IgD-negative memory B cell (primary cell): ENCODE results near the gene VAMP2. TPM values are rescaled to one million over a fixed set of nuclear protein-coding genes. Genes with fewer than 3 reads are reported as not detected.

ENCODE experiments used
- H3K27ac Mint-ChIP-seq, 3 donors: one replicate each; pipeline ENCODE4 v1.8.0; 2020 to 2022; ENCODE audit warnings: mild to moderate bottlenecking in 3 of 3, mixed read lengths in 3 of 3, moderate library complexity in 1 of 3
- H3K27me3 Mint-ChIP-seq: one replicate; pipeline ENCODE4 v1.8.0; 2021; ENCODE audit warnings: mixed read lengths
- H3K36me3 Mint-ChIP-seq: one replicate; pipeline ENCODE4 v1.8.0; 2020; ENCODE audit warnings: mild to moderate bottlenecking, mixed read lengths
- H3K4me1 Mint-ChIP-seq, 3 donors: one replicate each; pipeline ENCODE4 v1.8.0; 2020 to 2022; ENCODE audit warnings: mixed read lengths in 3 of 3, mild to moderate bottlenecking in 1 of 3
- H3K4me3 Mint-ChIP-seq, 4 donors: one replicate each; pipeline ENCODE4 v1.8.0; 2020 to 2022; ENCODE audit warnings: mild to moderate bottlenecking in 4 of 4, mixed read lengths in 4 of 4, moderate library complexity in 3 of 4
- H3K9me3 Mint-ChIP-seq, 3 donors: one replicate each; pipeline ENCODE4 v1.8.0; 2020 to 2021; ENCODE audit warnings: mixed read lengths in 3 of 3, mild to moderate bottlenecking in 1 of 3
- polyA plus RNA-seq: library from polyadenylated mRNA; unstranded; fragments of 300-500 nt; fragmentation: Illumina TruSeq; gene quantifications from one replicate; pipeline ENCODE4 v1.2.3, GENCODE V29; 2021

Gene VAMP2
- polyA plus RNA-seq, 1 donor from 2014 or later = 83.7 TPM

GRCh38 chr17:8131844-8132441 is 30.8 kb downstream of the VAMP2 start:
- Mint-ChIP-seq H3K27me3 (peaks cover 8% of the 10 kb centered on the region), H3K4me1 (peaks cover 4 to 6% (median 5%) of the 10 kb centered on the region in 3 donors), H3K27ac (peak overlapping the region in 1 of 3 donors; percentile 61), H3K4me3 (peak overlapping the region in 2 of 4 donors; percentile 24 to 39), H3K36me3 (no peaks in the 10 kb centered on the region), H3K9me3 (no peaks in the 10 kb centered on the region)

- no peaks in the 10 kb centered on the region for H3K36me3 Mint-ChIP-seq
These were observed 34.5 kb downstream of the VAMP2 start for GRCh38 chr17:8128125-8128784.

GRCh38 chr17:8126491-8127066 is 36.2 kb downstream of the VAMP2 start:
- peaks cover 29 to 31% (median 31%) of the 10 kb centered on the region in 3 donors for H3K4me1 Mint-ChIP-seq

More at GRCh38 chr17:8128125-8128784, 34.5 kb downstream of the VAMP2 start:
- H3K27ac Mint-ChIP-seq = peak overlapping the region in 1 of 3 donors; percentile 67
- H3K9me3 Mint-ChIP-seq = no peaks in the 10 kb centered on the region
- peak overlapping the region in 2 of 4 donors; percentile 17 to 41 for H3K4me3 Mint-ChIP-seq
- H3K4me1 Mint-ChIP-seq = peaks cover 25 to 27% (median 25%) of the 10 kb centered on the region in 3 donors
- H3K27me3 Mint-ChIP-seq = peaks cover 27% of the 10 kb centered on the region

GRCh38 chr17:8125947-8126490 is 36.7 kb downstream of the VAMP2 start:
- Mint-ChIP-seq H3K27ac (peak overlapping the region; percentile 89 to 99 (median 97)), H3K27me3 (peaks cover 37% of the 10 kb centered on the region), H3K9me3 (no peaks in the 10 kb centered on the region), H3K4me1 (peaks cover 31 to 33% (median 32%) of the 10 kb centered on the region in 3 donors), H3K4me3 (peak overlapping the region; percentile 92 to 98 (median 94)), H3K36me3 (no peaks in the 10 kb centered on the region)

More at GRCh38 chr17:8126491-8127066, 36.2 kb downstream of the VAMP2 start:
- no peaks in the 10 kb centered on the region for H3K36me3 Mint-ChIP-seq
- H3K4me3 Mint-ChIP-seq = peak overlapping the region; percentile 92 to 98 (median 95)
- H3K27me3 Mint-ChIP-seq = peaks cover 37% of the 10 kb centered on the region
- H3K27ac Mint-ChIP-seq = peak overlapping the region; percentile 89 to 99 (median 97)
- H3K9me3 Mint-ChIP-seq = no peaks in the 10 kb centered on the region

GRCh38 chr17:8125154-8125946 is 37.4 kb downstream of the VAMP2 start:
- Mint-ChIP-seq H3K4me3 (peak overlapping the region; percentile 92 to 98 (median 94)), H3K4me1 (peaks cover 34 to 38% (median 38%) of the 10 kb centered on the region in 3 donors), H3K36me3 (no peaks in the 10 kb centered on the region), H3K27ac (peak overlapping the region; percentile 89 to 99 (median 97)), H3K9me3 (no peaks in the 10 kb centered on the region), H3K27me3 (peaks cover 39% of the 10 kb centered on the region)

- Mint-ChIP-seq H3K36me3 (no peaks in the 10 kb centered on the region), H3K9me3 (peaks cover 0 to under 1% (median 0%) of the 10 kb centered on the region in 3 donors), H3K27me3 (peaks cover 38% of the 10 kb centered on the region), H3K4me1 (peaks cover 40 to 46% (median 45%) of the 10 kb centered on the region in 3 donors), H3K4me3 (peak overlapping the region; percentile 92 to 98 (median 93)), H3K27ac (peak overlapping the region; percentile 89 to 99 (median 97))
These were observed 38.2 kb downstream of the VAMP2 start for GRCh38 chr17:8124350-8125153.

- H3K4me1 Mint-ChIP-seq = peaks cover 45 to 53% (median 48%) of the 10 kb centered on the region in 3 donors
These were observed 38.9 kb downstream of the VAMP2 start, which contains the start of gene HES7 for GRCh38 chr17:8123695-8124349. Gene HES7 (minus strand): TSS chr17:8124106. CDS start chr17:8124084, 22 bp downstream.

GRCh38 chr17:8122924-8123694 is 39.6 kb downstream of the VAMP2 start:
- Mint-ChIP-seq H3K27ac (peak overlapping the region; percentile 29 to 90 (median 89)), H3K4me3 (peak overlapping the region; percentile 92 to 98 (median 93)), H3K36me3 (peaks cover 2% of the 10 kb centered on the region), H3K27me3 (peaks cover 43% of the 10 kb centered on the region), H3K4me1 (peaks cover 51 to 57% (median 54%) of the 10 kb centered on the region in 3 donors), H3K9me3 (peaks cover 0 to 5% (median 0%) of the 10 kb centered on the region in 3 donors)

More at GRCh38 chr17:8123695-8124349, 38.9 kb downstream of the VAMP2 start, which contains the start of gene HES7:
- H3K36me3 Mint-ChIP-seq = peaks cover 1% of the 10 kb centered on the region
- H3K9me3 Mint-ChIP-seq = peaks cover 0 to 5% (median 0%) of the 10 kb centered on the region in 3 donors
- H3K27me3 Mint-ChIP-seq = peaks cover 40% of the 10 kb centered on the region
- peak within 1 kb of the TSS; percentile 89 to 99 (median 97) for H3K27ac Mint-ChIP-seq
- H3K4me3 Mint-ChIP-seq = peak within 1 kb of the TSS; percentile 92 to 98 (median 93)

- peaks cover 54 to 59% (median 57%) of the 10 kb centered on the region in 3 donors for H3K4me1 Mint-ChIP-seq
- H3K4me3 Mint-ChIP-seq = peak overlapping the region; percentile 92 to 98 (median 93)
- H3K9me3 Mint-ChIP-seq = peaks cover 0 to 5% (median 0%) of the 10 kb centered on the region in 3 donors
- peak overlapping the region in 2 of 3 donors; percentile 73 to 89 for H3K27ac Mint-ChIP-seq
- H3K27me3 Mint-ChIP-seq = peaks cover 46% of the 10 kb centered on the region
- peaks cover 2% of the 10 kb centered on the region for H3K36me3 Mint-ChIP-seq
These were observed 40.3 kb downstream of the VAMP2 start for GRCh38 chr17:8122422-8122923.

GRCh38 chr17:8121681-8122421 is 40.9 kb downstream of the VAMP2 start:
- peak overlapping the region in 1 of 3 donors; percentile 100 for H3K27ac Mint-ChIP-seq

GRCh38 chr17:8121407-8121680 is 41.4 kb downstream of the VAMP2 start:
- H3K9me3 Mint-ChIP-seq = peaks cover 0 to 5% (median 0%) of the 10 kb centered on the region in 3 donors
- peak overlapping the region in 2 of 3 donors; percentile 100 for H3K27ac Mint-ChIP-seq
- H3K36me3 Mint-ChIP-seq = peaks cover 2% of the 10 kb centered on the region
- H3K27me3 Mint-ChIP-seq = peaks cover 43% of the 10 kb centered on the region
- H3K4me3 Mint-ChIP-seq = peak overlapping the region; percentile 92 to 100 (median 98)
- peaks cover 46 to 53% (median 48%) of the 10 kb centered on the region in 3 donors for H3K4me1 Mint-ChIP-seq

More at GRCh38 chr17:8121681-8122421, 40.9 kb downstream of the VAMP2 start:
- Mint-ChIP-seq H3K36me3 (peaks cover 2% of the 10 kb centered on the region), H3K9me3 (peaks cover 0 to 5% (median 0%) of the 10 kb centered on the region in 3 donors), H3K27me3 (peaks cover 41% of the 10 kb centered on the region), H3K4me1 (peaks cover 49 to 56% (median 52%) of the 10 kb centered on the region in 3 donors), H3K4me3 (peak overlapping the region; percentile 92 to 98 (median 93))
